Embryonic facial prominence (tissue), 1 donor: ENCODE measurements around the gene ARRDC5.
"Not testable (repeated sequence)": the region's sequence is repeated elsewhere in the genome, so short reads cannot be mapped to it uniquely, and the experiment has no call there.

Source experiments
- DNase-seq: peaks from one replicate; pipeline ENCODE4 v3.0.0-alpha.2; 2016; ENCODE audit errors: extremely low spot score

The ARRDC5 gene

GRCh38 chr19:4868286-4868834 is 34.3 kb downstream of the ARRDC5 start:
- DNase-seq = no peak

DNA sequence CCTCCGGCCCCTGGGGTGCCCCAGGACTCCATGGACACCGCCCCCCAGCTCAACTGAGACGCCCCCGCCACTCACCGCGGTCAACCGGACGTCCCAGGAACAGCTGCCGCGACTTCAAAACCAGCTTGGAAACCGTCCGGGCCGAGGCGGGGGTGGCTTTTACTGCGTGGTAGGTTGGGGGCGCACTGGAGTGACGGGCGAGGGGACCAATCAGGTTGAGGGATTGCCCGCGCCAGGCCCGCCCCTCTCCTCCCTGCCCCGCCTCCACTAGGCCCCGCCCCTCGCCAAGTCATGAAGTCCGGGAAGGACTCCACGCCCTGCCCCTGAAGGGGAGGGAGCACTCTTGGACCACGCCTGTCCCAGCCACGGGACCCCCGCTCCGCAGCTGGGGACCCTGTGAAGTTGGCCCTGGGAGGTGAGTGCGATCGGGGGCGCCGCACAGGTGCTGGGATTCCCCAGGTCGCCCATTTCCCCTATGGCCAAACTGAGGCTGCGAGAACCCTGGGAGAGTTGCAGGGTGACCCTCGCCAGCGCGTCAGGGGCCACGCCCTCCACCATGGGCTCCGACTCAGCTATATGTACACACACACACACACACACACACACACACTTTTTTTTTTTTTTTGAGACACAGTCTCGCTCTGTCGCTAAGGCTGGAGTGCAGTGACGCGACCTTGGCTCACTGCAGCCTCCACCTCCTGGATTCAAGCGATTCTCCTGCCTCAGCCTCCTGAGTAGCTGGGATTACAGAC is 35.0 kb downstream of the ARRDC5 start, which contains the start of gene PLIN3:
PLIN3 (minus strand) TSS at position 134 of the 752 bp plus-strand sequence. CDS start 6,273 bp downstream, outside the sequence.
- DNase-seq = peak; percentile 89

DNA sequence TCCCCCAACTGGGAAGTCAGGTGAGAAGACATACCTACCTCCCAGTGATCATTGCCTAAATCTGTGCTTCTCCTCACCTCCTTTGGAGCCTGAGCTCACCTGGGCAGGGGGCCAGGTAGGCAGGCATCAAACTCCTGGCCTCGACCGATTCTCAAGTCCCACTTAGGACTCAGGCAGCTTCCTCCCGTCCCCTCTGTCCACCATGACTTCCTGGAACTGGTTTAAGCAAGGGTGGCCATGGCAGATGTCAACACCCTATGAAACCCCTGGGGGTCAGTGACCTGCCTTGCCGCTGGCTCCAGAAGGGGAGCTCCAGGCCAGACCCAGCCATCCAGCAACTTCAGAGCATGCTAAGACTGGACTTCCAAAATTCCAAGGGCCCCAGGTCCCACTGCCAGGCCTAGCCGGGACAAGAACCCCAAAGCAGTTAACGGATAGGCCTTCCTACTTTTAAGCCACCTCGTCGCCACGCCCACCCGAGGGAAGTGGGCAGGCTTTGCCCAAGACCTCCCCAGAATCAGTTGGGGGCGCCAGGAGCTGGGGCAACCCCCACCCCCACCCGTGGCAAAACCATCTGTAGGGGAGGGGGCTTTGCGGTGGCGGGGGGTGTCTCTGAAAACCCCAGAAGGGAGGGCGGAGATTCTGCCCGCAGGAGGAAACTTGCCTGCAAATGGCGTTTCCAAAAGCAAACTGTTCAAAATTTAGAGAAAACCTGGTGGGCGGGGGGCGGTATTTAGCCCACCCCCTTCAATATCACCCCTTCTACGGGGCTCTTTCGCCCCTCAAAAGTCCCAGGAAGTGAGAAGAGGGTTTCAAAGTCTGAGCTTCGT is 35.9 kb downstream of the ARRDC5 start:
- DNase-seq = no peak

- no peak for DNase-seq
Observed at GRCh38 chr19:4861147-4861546, 41.5 kb downstream of the ARRDC5 start.

DNA sequence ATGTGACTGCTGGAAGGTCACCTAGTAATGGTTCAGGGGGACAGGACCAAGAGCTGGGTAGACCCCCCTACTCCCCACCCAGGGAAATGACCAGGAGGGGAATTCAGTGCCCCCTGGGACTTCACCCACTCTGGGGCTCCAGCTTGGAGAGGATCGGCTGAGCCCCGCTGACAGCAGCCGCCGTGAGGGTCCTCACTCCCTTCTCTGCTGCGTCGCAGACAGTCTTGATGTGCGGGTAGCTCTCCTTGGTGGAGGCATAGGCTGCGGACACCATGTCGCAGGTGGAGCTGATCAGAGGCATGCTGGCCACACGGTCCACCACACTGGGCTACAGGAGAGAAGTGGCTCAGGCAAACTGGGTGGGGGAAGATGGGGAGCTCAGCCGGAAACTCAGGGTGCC is 43.0 kb downstream of the ARRDC5 start:
- DNase-seq = no peak

GRCh38 chr19:4856468-4856867 is 46.2 kb downstream of the ARRDC5 start:
- not testable (repeated sequence) for DNase-seq

DNA sequence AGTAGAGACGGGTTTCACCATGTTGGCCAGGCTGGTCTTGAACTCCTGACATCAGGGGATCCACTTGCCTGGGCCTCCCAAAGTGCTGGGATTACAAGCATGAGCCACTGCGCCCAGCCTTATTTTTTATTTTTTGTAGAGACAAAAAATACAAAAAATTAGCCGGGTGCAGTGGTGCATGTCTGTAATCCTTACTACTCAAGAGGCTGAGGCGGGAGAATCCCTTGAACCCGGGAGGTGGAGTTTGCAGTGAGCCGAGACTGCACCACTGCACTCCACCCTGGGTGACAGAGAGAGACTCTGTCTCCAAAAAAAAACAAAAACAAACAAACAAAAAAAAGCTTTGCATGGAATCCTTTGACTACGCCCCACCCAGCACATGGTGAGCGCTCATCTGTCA is 49.2 kb downstream of the ARRDC5 start:
- DNase-seq = not testable (repeated sequence)

DNA sequence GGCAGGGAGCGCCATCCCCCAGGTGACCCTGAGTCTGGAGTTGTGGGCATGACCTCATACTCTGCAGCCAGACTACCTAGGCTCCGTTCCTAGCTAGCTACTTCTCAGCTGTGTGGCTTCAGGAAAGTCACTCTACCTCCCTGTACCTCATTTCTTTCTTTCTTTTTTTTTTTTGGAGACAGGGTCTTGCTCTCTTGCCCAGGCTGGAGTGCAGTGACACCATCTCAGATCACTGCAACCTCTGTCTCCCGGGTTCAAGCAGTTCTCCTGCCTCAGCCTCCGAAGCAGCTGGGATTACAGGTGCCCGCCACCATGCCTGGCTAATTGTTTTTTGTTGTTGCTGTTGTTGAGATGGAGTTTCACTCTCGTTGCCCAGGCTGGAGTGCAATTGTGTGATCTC is 50.2 kb downstream of the ARRDC5 start:
- no peak for DNase-seq

DNA sequence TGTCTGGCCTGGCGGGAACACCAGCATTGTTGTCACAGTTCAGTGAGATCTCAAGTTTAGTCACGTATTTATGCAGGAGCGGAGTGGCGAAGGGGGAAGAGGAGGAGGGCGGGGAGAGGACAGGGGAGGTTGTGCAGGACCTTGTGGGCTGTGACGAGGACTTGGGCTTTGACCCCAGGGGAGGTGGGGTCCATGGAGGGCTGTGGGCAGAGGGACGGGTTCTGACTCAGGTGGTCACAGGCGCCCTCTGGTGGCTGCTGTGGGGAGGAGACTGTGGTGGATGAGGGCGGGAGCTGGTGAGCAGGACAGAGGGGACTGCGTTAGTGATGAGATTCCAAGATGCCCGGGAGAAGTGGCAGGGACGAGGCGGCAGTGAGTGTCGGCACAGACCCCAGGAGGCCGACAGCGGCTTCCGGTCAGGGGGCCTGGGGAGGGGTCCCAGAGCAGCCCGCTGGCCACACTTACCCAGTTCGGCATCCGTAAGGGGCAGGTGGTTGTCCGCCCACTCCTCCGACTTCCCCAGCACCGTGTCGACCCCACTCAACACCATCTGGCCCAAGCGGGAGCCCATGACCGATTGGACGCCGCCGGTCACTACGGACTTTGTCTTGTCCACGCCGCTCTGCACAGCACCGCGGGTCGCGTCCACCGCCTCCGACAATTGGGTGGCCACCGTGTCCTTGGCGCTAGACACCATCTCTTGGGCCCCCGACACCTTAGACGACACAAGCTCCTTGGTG is 51.0 kb downstream of the ARRDC5 start:
- DNase-seq = no peak

DNA sequence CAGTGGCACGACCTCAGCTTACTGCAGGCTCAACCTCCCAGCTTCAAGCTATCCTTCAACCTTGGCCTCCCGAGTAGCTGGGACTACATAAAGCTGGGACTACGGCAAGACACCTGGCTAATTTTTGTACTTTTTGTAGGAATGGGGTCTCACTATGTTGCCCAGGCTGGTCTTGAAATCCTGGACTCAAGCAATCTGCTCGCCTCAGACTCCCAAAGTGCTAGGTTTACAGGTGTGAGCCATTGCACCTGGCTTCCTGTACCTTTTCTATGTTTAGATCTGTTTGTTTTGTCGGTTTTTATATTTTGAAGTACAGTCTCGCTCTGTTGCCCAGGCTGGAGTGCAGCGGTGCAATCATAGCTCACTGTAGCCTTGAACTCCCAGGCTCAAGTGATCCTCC is 53.7 kb downstream of the ARRDC5 start:
- no peak for DNase-seq

- DNase-seq = no peak
Observed at GRCh38 chr19:4847190-4847973, 55.3 kb downstream of the ARRDC5 start.

DNA sequence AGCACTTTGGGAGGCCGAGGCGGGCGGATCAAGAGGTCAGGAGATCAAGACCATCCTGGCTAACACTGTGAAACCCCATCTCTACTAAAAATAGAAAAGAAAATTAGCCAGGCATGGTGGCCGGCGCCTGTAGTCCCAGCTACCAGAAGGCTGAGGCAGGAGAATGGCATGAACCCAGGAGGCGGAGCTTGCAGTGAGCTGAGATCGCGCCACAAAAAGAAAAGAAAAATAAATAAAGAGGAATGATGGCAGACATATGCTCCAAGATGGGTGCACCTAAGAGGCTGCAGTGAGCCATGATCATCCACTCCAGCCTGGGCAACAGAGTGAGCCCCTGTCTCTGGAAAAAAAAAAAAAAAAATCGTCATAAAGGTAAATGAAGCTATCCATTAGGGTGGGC is 56.7 kb downstream of the ARRDC5 start:
- not testable (repeated sequence) for DNase-seq

- no peak for DNase-seq
Observed at GRCh38 chr19:4844348-4845179, 58.1 kb downstream of the ARRDC5 start.

GRCh38 chr19:4843647-4843965 is 59.1 kb downstream of the ARRDC5 start:
- DNase-seq = no peak
